OCI-LY7 (cell line): ENCODE measurements around the gene DOK3. TPM values are rescaled to one million over a fixed set of nuclear protein-coding genes. Genes with fewer than 3 reads are reported as not detected.
A peak's percentile ranks its signal among the peaks of the same experiment; 100 is the strongest.

Source experiments
- BruUV-seq: library from RNA; stranded (reverse); fragments of 400-500 nt; replicated peaks from 2 replicates; lab custom pipeline; 2021; lab: Mats Ljungman, UMichigan
- CTCF ChIA-PET: fragments of 300-600 bp; sonication (Branson Sonifier 250); formaldehyde crosslinking; loops from one replicate; lab custom pipeline; 2022; ENCODE audit warnings: antibody characterized with exemption; ENCODE audit not compliant: unreplicated experiment; lab: Charles Lee
- POLR2A ChIA-PET: fragments of 300-600 bp; sonication (Branson Sonifier 250); formaldehyde crosslinking; loops from one replicate; lab custom pipeline; 2022; ENCODE audit warnings: antibody characterized with exemption; lab: Charles Lee
- DNase-seq: peaks from one replicate; pipeline ENCODE4 v3.0.0-alpha.2; 2015; ENCODE audit warnings: low spot score
- H2AFZ ChIP-seq: fragments of 200-600 bp; sonication (generic), shearing (Covaris generic); 2 replicates; pipeline ENCODE4 v1.6.1; 2014; ENCODE audit warnings: mild to moderate bottlenecking, antibody characterized with exemption, low read length, moderate library complexity
- H3K27ac ChIP-seq: fragments of 200-600 bp; sonication (generic); 2 replicates; pipeline ENCODE4 v1.5.1; 2014; ENCODE audit warnings: mixed run types, low read depth, mild to moderate bottlenecking, moderate library complexity, low read length, inconsistent platforms; ENCODE audit not compliant: poor library complexity, severe bottlenecking
- H3K36me3 ChIP-seq: fragments of 200-600 bp; sonication (generic); 2 replicates; pipeline ENCODE4 v1.6.1; 2014; ENCODE audit warnings: mild to moderate bottlenecking, antibody characterized with exemption, low read length, moderate library complexity, mixed read lengths; ENCODE audit not compliant: insufficient read depth
- H3K4me1 ChIP-seq: fragments of 200-600 bp; sonication (generic); 2 replicates; pipeline ENCODE4 v1.5.1; 2014; ENCODE audit warnings: mild to moderate bottlenecking, low read length; ENCODE audit not compliant: insufficient read depth, poor library complexity, severe bottlenecking
- H3K4me2 ChIP-seq: fragments of 200-600 bp; sonication (generic); 2 replicates; pipeline ENCODE4 v1.6.1; 2014; ENCODE audit warnings: mild to moderate bottlenecking, low read length
- H3K4me3 ChIP-seq: fragments of 200-600 bp; sonication (generic); 2 replicates; pipeline ENCODE4 v1.5.1; 2014; ENCODE audit warnings: mild to moderate bottlenecking, low read depth, low read length; ENCODE audit not compliant: poor library complexity, severe bottlenecking
- H3K79me2 ChIP-seq: fragments of 200-600 bp; sonication (generic); 2 replicates; pipeline ENCODE4 v1.6.1; 2016; ENCODE audit warnings: low read depth, mild to moderate bottlenecking, low read length, moderate library complexity, mixed read lengths; ENCODE audit not compliant: insufficient read depth
- H3K9me2 ChIP-seq: fragments of 200-600 bp; sonication (generic); 2 replicates; pipeline ENCODE4 v1.6.1; 2016; ENCODE audit warnings: mild to moderate bottlenecking, low read length, mixed read lengths; ENCODE audit not compliant: insufficient read depth
- H3K9me3 ChIP-seq: fragments of 200-600 bp; sonication (generic); 2 replicates; pipeline ENCODE4 v1.6.1; 2014; ENCODE audit warnings: mild to moderate bottlenecking, mixed run types, low read length, mixed read lengths
- H4K20me1 ChIP-seq: fragments of 200-600 bp; sonication (generic); 2 replicates; pipeline ENCODE4 v1.6.1; 2014; ENCODE audit warnings: mild to moderate bottlenecking, antibody characterized with exemption, low read length, moderate library complexity, mixed read lengths; ENCODE audit not compliant: insufficient read depth
- EZH2phosphoT487 ChIP-seq: fragments of 200-600 bp; sonication (generic); IDR thresholded peaks from 2 replicates; pipeline ENCODE4 v1.6.1; 2018; ENCODE audit warnings: low read depth, borderline replicate concordance, mild to moderate bottlenecking, mixed run types, antibody characterized with exemption, low read length, moderate library complexity, mixed read lengths
- intact Hi-C: fragments of 100-400 bp; cut with micrococcal nuclease; formaldehyde crosslinking; loops from one replicate; pipeline ENCODE4 v1.10.0; 2022; ENCODE audit not compliant: unreplicated experiment
- total RNA-seq, 2 experiments: library from RNA; depleted of rRNA in 1 of 2; stranded (reverse); fragments of >200 nt in 1 of 2; shearing (Covaris generic) in 1 of 2; gene quantifications; 2 replicates each; pipeline ENCODE4 v1.2.3, GENCODE V29; 2014 to 2022
- TF ChIP-seq, protein P1 (sequence below): fragments of 200-600 bp; sonication (generic); conservative IDR thresholded peaks from 2 replicates; pipeline ENCODE4 v1.5.1; 2014; ENCODE audit warnings: mild to moderate bottlenecking, antibody characterized with exemption, low read length, moderate library complexity, mixed read lengths

The DOK3 gene
- total RNA-seq, 2 experiments from 2014 or later = 186 to 260 TPM

DNA sequence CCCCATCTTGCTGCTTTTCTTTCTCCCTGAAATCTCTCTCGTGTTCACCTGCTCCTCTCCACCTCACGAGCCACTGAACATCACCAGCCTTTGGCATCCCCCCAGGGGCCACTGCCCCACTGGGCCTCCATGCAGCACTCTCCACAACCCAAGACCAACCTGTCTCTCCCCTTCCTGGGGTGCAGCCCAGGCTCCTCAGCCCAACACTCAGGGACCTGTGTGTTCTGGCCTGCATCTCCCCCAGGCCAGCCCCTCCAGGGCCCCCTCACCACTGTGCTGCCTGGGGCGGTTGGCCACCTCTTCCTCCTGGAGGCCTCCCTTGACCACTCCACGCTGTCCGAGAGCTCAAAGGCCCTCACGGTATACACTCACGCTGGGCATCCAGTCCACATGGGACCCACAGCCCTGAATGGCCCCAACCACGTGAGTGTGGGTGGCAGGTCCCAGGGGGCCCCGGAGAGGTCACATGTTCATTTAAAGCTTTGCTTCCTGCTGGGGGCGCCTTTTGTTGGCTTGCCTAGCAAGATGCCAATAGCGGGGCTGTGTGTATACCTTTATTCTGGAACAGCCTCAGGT lies 453 bp upstream of the DOK3 start:
- peak overlapping the region; percentile 77 for H3K4me3 ChIP-seq
- no peak overlapping the region; the same call in 1 of the 2 replicates for H2AFZ ChIP-seq
- H4K20me1 ChIP-seq = no peaks in the 10 kb centered on the region
- H3K36me3 ChIP-seq = peaks cover 91% of the 10 kb centered on the region
- ChIA-PET POLR2A (interaction anchor here (0.6 to 4.3 kb wide), 5 partner anchors 8 to 165 kb away, joined by 3 to 24 read pairs (median 5); partner anchors contain the start of genes GRK6 and PDLIM7), CTCF (interaction anchor here (0.6 to 1.9 kb wide), 6 partner anchors 10 to 120 kb away, joined by 3 to 5 read pairs (median 4); partner anchors contain the start of gene TMED9)
- H3K79me2 ChIP-seq = peaks cover 39% of the 10 kb centered on the region
- H3K4me2 ChIP-seq = peak overlapping the region; percentile 100
- peak overlapping the region; percentile 95 for H3K27ac ChIP-seq
- TF ChIP-seq EZH2phosphoT487 = no peak
- TF ChIP-seq, protein P1, sequence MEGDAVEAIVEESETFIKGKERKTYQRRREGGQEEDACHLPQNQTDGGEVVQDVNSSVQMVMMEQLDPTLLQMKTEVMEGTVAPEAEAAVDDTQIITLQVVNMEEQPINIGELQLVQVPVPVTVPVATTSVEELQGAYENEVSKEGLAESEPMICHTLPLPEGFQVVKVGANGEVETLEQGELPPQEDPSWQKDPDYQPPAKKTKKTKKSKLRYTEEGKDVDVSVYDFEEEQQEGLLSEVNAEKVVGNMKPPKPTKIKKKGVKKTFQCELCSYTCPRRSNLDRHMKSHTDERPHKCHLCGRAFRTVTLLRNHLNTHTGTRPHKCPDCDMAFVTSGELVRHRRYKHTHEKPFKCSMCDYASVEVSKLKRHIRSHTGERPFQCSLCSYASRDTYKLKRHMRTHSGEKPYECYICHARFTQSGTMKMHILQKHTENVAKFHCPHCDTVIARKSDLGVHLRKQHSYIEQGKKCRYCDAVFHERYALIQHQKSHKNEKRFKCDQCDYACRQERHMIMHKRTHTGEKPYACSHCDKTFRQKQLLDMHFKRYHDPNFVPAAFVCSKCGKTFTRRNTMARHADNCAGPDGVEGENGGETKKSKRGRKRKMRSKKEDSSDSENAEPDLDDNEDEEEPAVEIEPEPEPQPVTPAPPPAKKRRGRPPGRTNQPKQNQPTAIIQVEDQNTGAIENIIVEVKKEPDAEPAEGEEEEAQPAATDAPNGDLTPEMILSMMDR = peak; percentile 74
- H3K9me2 ChIP-seq = no peaks in the 10 kb centered on the region
- H3K9me3 ChIP-seq = no peaks in the 10 kb centered on the region
- peak; percentile 93 for DNase-seq
- intact Hi-C loops = loop anchor here (2.0 to 10.0 kb wide), 4 partner anchors 45 to 605 kb away; partner anchors contain the start of genes FAM193B, MXD3, N4BP3 and TMED9
- TSS peak; percentile 14 for BruUV-seq
- peaks cover 57% of the 10 kb centered on the region for H3K4me1 ChIP-seq

DNA sequence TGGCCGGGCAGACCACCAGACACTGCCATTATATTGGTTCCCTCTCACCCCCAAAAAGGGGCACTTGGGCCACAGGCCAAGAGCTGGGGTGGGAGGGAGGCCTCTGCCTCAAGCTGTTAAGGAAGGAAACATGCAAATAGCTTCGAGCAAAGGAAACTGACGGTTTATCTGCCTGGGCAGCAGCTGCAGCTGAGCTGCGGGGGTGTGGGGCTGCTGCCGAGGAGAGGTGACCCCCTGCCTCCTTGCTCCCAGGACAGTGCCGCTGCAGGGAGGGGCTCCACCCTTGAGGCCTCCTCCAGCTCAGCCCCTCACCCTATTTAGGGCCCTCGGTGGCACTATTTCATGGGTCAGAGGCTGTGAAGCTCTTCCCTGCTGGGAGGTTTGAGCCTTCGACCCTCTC lies 789 bp downstream of the DOK3 start:
- no TSS peak for BruUV-seq
- Histone ChIP-seq H4K20me1 (no peaks in the 10 kb centered on the region), H2AFZ (no peak overlapping the region), H3K4me2 (peak overlapping the region; percentile 100), H3K36me3 (peaks cover 91% of the 10 kb centered on the region), H3K4me3 (peak overlapping the region; percentile 77), H3K27ac (peak overlapping the region; percentile 95), H3K79me2 (peaks cover 35% of the 10 kb centered on the region), H3K9me3 (no peaks in the 10 kb centered on the region), H3K4me1 (peaks cover 67% of the 10 kb centered on the region), H3K9me2 (no peaks in the 10 kb centered on the region)
- DNase-seq = peak; percentile 90
- ChIA-PET POLR2A (interaction anchor here (0.5 to 4.3 kb wide), 14 partner anchors 8 to 750 kb away, joined by 3 to 24 read pairs (median 4); partner anchors contain the start of genes DDX41, GRK6, PDLIM7 and RGS14), CTCF (interaction anchor here (0.6 to 1.9 kb wide), 5 partner anchors 8 to 97 kb away, joined by 3 to 5 read pairs (median 3); no protein-coding TSS in a partner anchor)
- TF ChIP-seq, protein P1 = no peak
- no peak for TF ChIP-seq EZH2phosphoT487
- intact Hi-C loops = loop anchor here (1.0 to 10.0 kb wide), 5 partner anchors 46 to 606 kb away; partner anchors contain the start of genes FAM193B, GRK6, MXD3 and N4BP3
